K562 (cell line): Measurements from ENCODE around the gene MAD1L1. TPM values are rescaled to one million over a fixed set of nuclear protein-coding genes. Genes with fewer than 3 reads are reported as not detected.

Experiments
- ATAC-seq: fragments of 200-7000 bp; cut with Tn5 transposase; 3 replicates; pipeline ENCODE4 v1.9.1; 2020; ENCODE audit warnings: moderate library complexity
- BruUV-seq: library from RNA; stranded (reverse); fragments of 400-500 nt; replicated peaks from 2 replicates; lab custom pipeline; 2021; lab: Mats Ljungman, UMichigan
- CTCF ChIA-PET: fragments of 300-600 bp; formaldehyde crosslinking; extraction: SDS; loops from one replicate; lab custom pipeline; 2021; ENCODE audit warnings: low intra/inter-chr PET ratio; lab: Yijun Ruan, JAX
- POLR2A ChIA-PET: fragments of 300-600, 350-650 bp; sonication (Branson Sonifier 250); formaldehyde crosslinking; extraction: SDS; loops from one replicate; lab custom pipeline; 2021; ENCODE audit warnings: antibody characterized with exemption, inconsistent platforms; lab: Yijun Ruan, JAX
- DNase-seq, 4 experiments: peaks; one replicate each; pipeline versions ENCODE4 v3.0.0 to v3.0.0-alpha.2; 2011 to 2018; ENCODE audit warnings: low spot score in 3 of 4, mixed read lengths in 3 of 4; ENCODE audit errors: extremely low read depth in 1 of 4
- FAIRE-seq: peaks from 2 replicates; lab custom pipeline; 2011; peaks lifted over from hg19 to GRCh38; lab: Jason Lieb, UNC
- H2AFZ ChIP-seq: 2 replicates; pipeline ENCODE4 v1.6.0; 2011; ENCODE audit warnings: low read depth, low read length, control low read depth, inconsistent platforms
- H3K27ac ChIP-seq: fragments of 200-600 bp; 3 replicates; pipeline ENCODE4 v1.8.0; 2011; ENCODE audit warnings: low read depth, mild to moderate bottlenecking, control low read depth, inconsistent platforms, low read length, moderate library complexity, mixed read lengths; ENCODE audit errors: extremely low read depth
- H3K27me3 ChIP-seq, 2 experiments: fragments of 300-600 bp in 1 of 2; 2 replicates in 1 of 2; 3 replicates in 1 of 2; pipeline versions ENCODE4 v1.6.0 to v1.8.0; 2011; ENCODE audit warnings: inconsistent platforms in 2 of 2, low read length in 2 of 2, mild to moderate bottlenecking in 1 of 2, mixed read lengths in 1 of 2, moderate library complexity in 1 of 2; ENCODE audit not compliant: control insufficient read depth in 2 of 2, insufficient read depth in 2 of 2
- H3K36me3 ChIP-seq: fragments of 300-600 bp; 3 replicates; pipeline ENCODE4 v1.8.0; 2011; ENCODE audit warnings: mild to moderate bottlenecking, low read length, inconsistent platforms; ENCODE audit not compliant: control insufficient read depth, insufficient read depth
- H3K4me1 ChIP-seq, 2 experiments: fragments of 200-600 bp in 1 of 2; replicated peaks in 1 of 2; 2 replicates in 1 of 2; 3 replicates in 1 of 2; pipeline versions ENCODE4 v1.5.1 to v1.8.0; 2011; ENCODE audit warnings: inconsistent platforms in 2 of 2, low read length in 2 of 2, mild to moderate bottlenecking in 1 of 2, mixed read lengths in 1 of 2, moderate library complexity in 1 of 2; ENCODE audit not compliant: control insufficient read depth in 2 of 2, insufficient read depth in 2 of 2
- H3K4me2 ChIP-seq: 2 replicates; pipeline ENCODE4 v1.6.1; 2011; ENCODE audit warnings: low read length, control low read depth, inconsistent platforms, mixed read lengths; ENCODE audit not compliant: insufficient read depth
- H3K4me3 ChIP-seq: fragments of 200-600 bp; sonication (generic), shearing (Covaris generic); 2 replicates; pipeline ENCODE4 v1.5.1; 2016; ENCODE audit warnings: control low read depth, inconsistent platforms
- H3K79me2 ChIP-seq: fragments of 200-600 bp; 3 replicates; pipeline ENCODE4 v1.8.0; 2011; ENCODE audit warnings: low read length, inconsistent platforms; ENCODE audit not compliant: control insufficient read depth, insufficient read depth
- H3K9ac ChIP-seq, 2 experiments: 2 replicates each; pipeline versions ENCODE4 v1.6.0 to v1.6.1; 2011; ENCODE audit warnings: low read depth in 2 of 2, low read length in 2 of 2, control low read depth in 1 of 2, inconsistent platforms in 1 of 2, mild to moderate bottlenecking in 1 of 2, mixed read lengths in 1 of 2; ENCODE audit not compliant: insufficient read depth in 1 of 2
- H3K9me1 ChIP-seq: one replicate; pipeline ENCODE4 v1.6.0; 2011; ENCODE audit warnings: inconsistent platforms, mild to moderate bottlenecking, low read length, moderate library complexity; ENCODE audit not compliant: control insufficient read depth, insufficient read depth
- H3K9me3 ChIP-seq: replicated peaks from 2 replicates; pipeline ENCODE4 v1.5.1; 2011; ENCODE audit warnings: low read depth, low read length, inconsistent platforms; ENCODE audit not compliant: control insufficient read depth, insufficient read depth
- H4K20me1 ChIP-seq: replicated peaks from 2 replicates; pipeline ENCODE4 v1.6.1; 2011; ENCODE audit warnings: low read length, inconsistent platforms, mixed read lengths; ENCODE audit not compliant: control insufficient read depth, insufficient read depth
- L3MBTL2 ChIP-seq: fragments of 450-650 bp; IDR thresholded peaks from 2 replicates; pipeline ENCODE4 v1.6.1; 2016; ENCODE audit warnings: mild to moderate bottlenecking, moderate library complexity
- NFYB ChIP-seq: IDR thresholded peaks from 2 replicates; pipeline ENCODE4 v1.6.1; 2011; ENCODE audit warnings: mild to moderate bottlenecking, moderate library complexity; ENCODE audit not compliant: insufficient read length; ENCODE audit errors: extremely low read depth
- POLR2G ChIP-seq: fragments of 200-400 bp; formaldehyde crosslinking; IDR thresholded peaks from 2 replicates; pipeline ENCODE4 v1.6.1; 2017; ENCODE audit warnings: low read depth, mild to moderate bottlenecking, antibody characterized with exemption, low read length, moderate library complexity
- ZNF354B ChIP-seq: fragments of 250-450 bp; sonication (Bioruptor Pico); IDR thresholded peaks from 2 replicates; pipeline ENCODE4 v1.4.0; 2020
- ZNF766 ChIP-seq: fragments of 200-800 bp; sonication (Bioruptor generic); conservative IDR thresholded peaks from 2 replicates; pipeline ENCODE4 v1.6.1; 2016; ENCODE audit warnings: missing genetic modification characterization, missing compliant biosample characterization
- WGBS: fragments of 100-300 bp; shearing (Covaris generic); methylation state at CpG from one replicate; pipeline ENCODE4 v1.1.6; 2016; ENCODE audit warnings: low coverage, mixed read lengths; ENCODE audit not compliant: insufficient coverage; ENCODE audit errors: missing lambda C conversion rate; 5-methylcytosine and 5-hydroxymethylcytosine counted together
- in situ Hi-C: fragments of 300-500 bp; cut with MboI; formaldehyde crosslinking; loops from 4 replicates; pipeline ENCODE4 v1.15.0; 2018; ENCODE audit warnings: inconsistent platforms, mixed read lengths
- intact Hi-C: fragments of 100-400 bp; cut with micrococcal nuclease; formaldehyde crosslinking; loops from 2 replicates; pipeline ENCODE4 v1.14.2; 2022
- polyA plus RNA-seq, 8 experiments: library from polyadenylated mRNA; depleted of rRNA in 4 of 8; stranded (reverse) in 5 of 8; unstranded in 3 of 8; fragments of >200 nt; fragmentation: Nextera tagmentation in 2 of 8; fragmentation: Illumina TruSeq in 1 of 8; extraction: Ambion mirVana in 2 of 8; extraction: Trizol in 1 of 8; gene quantifications; 2 replicates each; pipeline versions ENCODE4 v1.2.1 to v1.2.3, GENCODE V29; 2011 to 2014; ENCODE audit warnings: inconsistent platforms in 1 of 8, missing spikeins in 1 of 8
- total RNA-seq, 7 experiments: library from RNA; depleted of rRNA in 6 of 7; stranded (reverse); fragments of >200 nt in 6 of 7; fragmentation: Illumina TruSeq in 2 of 7; extraction: Trizol in 2 of 7; gene quantifications; 2 replicates each; pipeline versions ENCODE4 v1.2.1 to v1.2.3, GENCODE V29; 2011 to 2021; ENCODE audit warnings: low replicate concordance in 1 of 7
- TF ChIP-seq, protein P1 (sequence below): fragments of 450-650 bp; formaldehyde crosslinking; IDR thresholded peaks from 2 replicates; pipeline ENCODE4 v1.4.0; 2020; ENCODE audit warnings: mild to moderate bottlenecking, moderate library complexity

Gene MAD1L1
- total and polyA plus RNA-seq, 9 of the 15 experiments (the other 6 are each of a cell fraction or from before 2014, with no cell fraction given): 1.7 to 89.7 (median 18.0) TPM

DNA sequence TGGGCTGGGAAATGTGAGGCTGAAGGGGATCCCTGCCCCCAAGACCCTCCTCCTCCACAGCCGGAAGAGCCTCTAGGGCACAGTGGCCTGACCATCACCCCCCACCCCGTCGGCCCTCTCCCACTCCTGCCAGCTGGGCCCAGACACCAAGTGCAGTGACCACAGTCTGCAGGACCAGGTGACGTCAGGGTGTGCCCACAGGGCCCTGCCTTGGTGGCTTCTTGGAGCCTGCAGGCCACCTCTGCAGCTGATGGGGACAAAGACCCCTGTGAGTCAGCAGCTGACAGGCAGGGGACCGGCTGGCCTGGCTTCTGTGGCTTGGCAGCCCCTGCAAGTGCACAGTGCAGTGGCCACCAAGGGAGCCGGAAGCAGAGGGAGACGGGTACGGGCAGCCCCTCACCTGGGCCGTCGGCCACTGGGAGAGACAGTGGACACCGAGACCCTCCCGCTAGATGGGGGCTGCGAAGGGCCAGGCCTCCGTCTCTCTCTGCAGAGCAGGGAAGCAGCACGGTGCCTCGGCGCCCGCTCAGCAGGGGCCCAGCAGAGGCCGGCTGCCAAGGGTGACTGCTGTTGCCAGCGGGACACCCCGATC lies 288.0 kb downstream of the MAD1L1 start:
- Histone ChIP-seq H3K4me3 (no peak overlapping the region), H3K9me3 (no peaks in the 10 kb centered on the region), H3K79me2 (no peaks in the 10 kb centered on the region), H4K20me1 (no peaks in the 10 kb centered on the region), H3K9me1 (no peaks in the 10 kb centered on the region), H3K9ac (peak overlapping the region in 1 of 2 experiments; percentile 0; a peak in 1 of 4 replicates), H3K4me1 (peaks cover 14 to 75% of the 10 kb centered on the region in 2 experiments), H2AFZ (no peak overlapping the region), H3K27me3 (no peaks in the 10 kb centered on the region), H3K27ac (no peak overlapping the region), H3K4me2 (no peak overlapping the region), H3K36me3 (no peaks in the 10 kb centered on the region)
- intact Hi-C loops (no loop called here), in situ Hi-C loops (no loop called here)
- BruUV-seq: no TSS peak
- 0 out of 2 replicates have a peak, but pooled peaks have one; percentile 26 for TF ChIP-seq POLR2G
- TF ChIP-seq ZNF766: no peak
- ATAC-seq: no peak
- no peak for DNase-seq
- 92% methylated on average over 11 of the region's 21 CpGs for WGBS
- ChIA-PET POLR2A (no interaction called here), CTCF (no interaction called here)
- FAIRE-seq: no peak

DNA sequence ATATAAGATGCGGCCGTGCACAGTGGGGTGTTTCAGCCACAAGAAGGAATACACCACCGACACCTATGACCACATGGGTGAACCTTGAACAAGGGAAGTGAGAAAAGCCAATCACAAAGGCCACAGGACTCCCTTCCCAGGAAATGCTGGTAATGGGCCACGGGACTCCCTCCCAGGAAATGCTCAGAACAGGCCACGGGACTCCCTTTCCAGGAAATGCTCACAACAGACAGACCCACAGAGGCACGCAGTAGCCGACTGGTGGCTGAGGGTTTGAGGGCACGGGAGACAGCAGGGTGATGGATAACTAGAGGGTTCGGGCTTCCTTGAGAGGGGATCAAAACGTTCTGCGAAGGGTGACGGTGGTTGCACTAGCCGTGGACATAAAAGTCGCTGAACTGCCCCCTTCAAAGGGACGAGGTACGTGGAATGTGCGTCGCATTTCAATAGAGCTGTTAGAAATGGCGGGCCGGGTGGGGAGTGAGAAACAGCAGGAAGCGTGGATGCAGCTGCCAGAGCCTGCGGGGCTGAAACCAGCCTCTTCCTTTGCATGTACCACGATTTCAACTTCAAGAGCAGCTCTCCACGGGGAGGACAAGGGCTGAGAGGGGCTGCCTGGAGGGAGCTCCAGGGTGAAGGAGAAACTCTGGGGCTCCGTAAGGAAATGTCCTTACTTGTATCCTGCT lies 288.7 kb downstream of the MAD1L1 start:
- Histone ChIP-seq H3K36me3 (no peaks in the 10 kb centered on the region), H3K4me3 (no peak overlapping the region), H3K27ac (no peak overlapping the region), H3K4me1 (peaks cover 14 to 74% of the 10 kb centered on the region in 2 experiments), H3K79me2 (no peaks in the 10 kb centered on the region), H3K9me3 (no peaks in the 10 kb centered on the region), H3K4me2 (no peak overlapping the region), H3K9ac (peak overlapping the region in 1 of 2 experiments; percentile 0; a peak in 2 of 4 replicates), H4K20me1 (no peaks in the 10 kb centered on the region), H3K27me3 (no peaks in the 10 kb centered on the region), H3K9me1 (no peaks in the 10 kb centered on the region), H2AFZ (no peak overlapping the region)
- in situ Hi-C loops (no loop called here), intact Hi-C loops (no loop called here)
- BruUV-seq: no TSS peak
- ChIA-PET POLR2A (interaction anchor here (0.5 to 0.6 kb wide), 2 partner anchors 15 to 137 kb away, joined by 3 read pairs; no protein-coding TSS in a partner anchor), CTCF (interaction anchor here (0.6 kb wide), 1 partner anchor 285 kb away, joined by 3 read pairs; no protein-coding TSS in a partner anchor)
- peak in 1 of 4 experiments; percentile 18 for DNase-seq
- TF ChIP-seq ZNF354B (CRISPR knock-in tag) (no peak), NFYB (no peak), L3MBTL2 (peak; percentile 16; the same call in 1 of the 2 replicates)
- TF ChIP-seq, protein P1, sequence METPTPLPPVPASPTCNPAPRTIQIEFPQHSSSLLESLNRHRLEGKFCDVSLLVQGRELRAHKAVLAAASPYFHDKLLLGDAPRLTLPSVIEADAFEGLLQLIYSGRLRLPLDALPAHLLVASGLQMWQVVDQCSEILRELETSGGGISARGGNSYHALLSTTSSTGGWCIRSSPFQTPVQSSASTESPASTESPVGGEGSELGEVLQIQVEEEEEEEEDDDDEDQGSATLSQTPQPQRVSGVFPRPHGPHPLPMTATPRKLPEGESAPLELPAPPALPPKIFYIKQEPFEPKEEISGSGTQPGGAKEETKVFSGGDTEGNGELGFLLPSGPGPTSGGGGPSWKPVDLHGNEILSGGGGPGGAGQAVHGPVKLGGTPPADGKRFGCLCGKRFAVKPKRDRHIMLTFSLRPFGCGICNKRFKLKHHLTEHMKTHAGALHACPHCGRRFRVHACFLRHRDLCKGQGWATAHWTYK: peak; percentile 97
- 54% methylated on average over 20 of the region's 25 CpGs for WGBS
- FAIRE-seq: no peak
- ATAC-seq: no peak
